PC-9 (cell line): ENCODE data around the gene EDNRB.

Source experiments
- CTCF ChIP-seq: fragments of 200-600 bp; sonication (generic); conservative IDR thresholded peaks from 2 replicates; pipeline ENCODE4 v1.6.1; 2017; ENCODE audit warnings: mixed run types, antibody characterized with exemption, mild to moderate bottlenecking, moderate library complexity
- EZH2 ChIP-seq: fragments of 200-600 bp; sonication (generic); IDR thresholded peaks from 2 replicates; pipeline ENCODE4 v1.8.0; 2017; ENCODE audit warnings: antibody characterized with exemption, low read depth

- TF ChIP-seq CTCF (no peak), EZH2 (no peak)
Observed at GRCh38 chr13:77892491-77892890, 26.1 kb downstream of the EDNRB start.
